Measurements from ENCODE around the gene TRIM8. TPM values are rescaled to one million over a fixed set of nuclear protein-coding genes. Genes with fewer than 3 reads are reported as not detected.

TRIM8 gene
- total and polyA plus RNA-seq, 9 of the 15 experiments (the other 6 are each of a cell fraction or from before 2014, with no cell fraction given), result 1.7 to 26.0 (median 9.1) TPM

DNA sequence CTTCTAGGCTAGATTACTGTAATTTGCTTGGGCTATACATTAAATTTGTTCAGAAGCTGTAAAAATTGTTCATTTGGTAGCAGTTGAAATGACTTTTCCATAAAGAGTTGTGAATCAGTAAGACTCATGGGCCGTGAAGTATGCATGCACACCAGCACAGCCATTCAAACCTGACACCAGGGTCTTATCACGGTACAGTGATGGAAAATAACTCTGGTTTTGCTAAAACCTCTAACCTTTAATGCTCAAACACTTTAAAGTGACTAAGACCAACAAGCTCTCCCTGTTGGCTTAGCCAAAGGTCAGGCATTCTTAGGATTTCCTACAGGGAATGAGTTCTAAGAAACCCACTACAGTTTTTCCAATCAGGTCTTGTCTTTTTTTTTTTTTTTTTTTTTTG lies 58.5 kb downstream of the TRIM8 start:
- Histone ChIP-seq H3K4me1 (replicated peaks in 1 of 2; ENCODE audit: control insufficient read depth in 2 of 2, insufficient read depth in 2 of 2, low read length in 2 of 2) (peaks cover 4 to 7% of the 10 kb centered on the region in 2 experiments; a peak in 2 of 5 replicates), H3K79me2 (ENCODE audit: control insufficient read depth, insufficient read depth, low read length) (no peaks in the 10 kb centered on the region), H4K20me1 (replicated peaks; ENCODE audit: control insufficient read depth, insufficient read depth, low read length) (no peaks in the 10 kb centered on the region), H3K36me3 (ENCODE audit: control insufficient read depth, insufficient read depth, low read length) (no peaks in the 10 kb centered on the region), H3K9me1 (ENCODE audit: control insufficient read depth, insufficient read depth, low read length) (no peaks in the 10 kb centered on the region), H3K27me3 (ENCODE audit: control insufficient read depth in 2 of 2, insufficient read depth in 2 of 2, low read length in 2 of 2) (no peaks in the 10 kb centered on the region), H3K4me2 (ENCODE audit: insufficient read depth, low read length) (no peak overlapping the region), H3K4me3 (no peak overlapping the region), H3K9ac (ENCODE audit: insufficient read depth in 1 of 2, low read depth in 2 of 2, low read length in 2 of 2) (no peak overlapping the region), H3K27ac (ENCODE audit: extremely low read depth, low read depth, low read length) (no peak overlapping the region), H2AFZ (ENCODE audit: low read depth, low read length) (no peak overlapping the region), H3K9me3 (replicated peaks; ENCODE audit: control insufficient read depth, insufficient read depth, low read depth, low read length) (no peaks in the 10 kb centered on the region)
- FAIRE-seq, result no peak
- 61% methylated on average over 2 of the region's 2 CpGs for whole genome bisulfite sequencing (ENCODE audit: insufficient coverage, low coverage, missing lambda C conversion rate)
- BruUV-seq (replicated peaks), result no TSS peak
- TF ChIP-seq KLF6 (CRISPR knock-in tag; IDR thresholded peaks at IDR 0.05; ENCODE audit: borderline replicate concordance) (no peak), HNRNPL (IDR thresholded peaks at IDR 0.05; ENCODE audit: low read depth, low read length) (no peak), BRCA1 (IDR thresholded peaks at IDR 0.05) (no peak), BRCA1 (CRISPR knock-in tag; IDR thresholded peaks at IDR 0.05) (no peak), LARP7 (IDR thresholded peaks at IDR 0.05) (no peak), TAF1 (IDR thresholded peaks at IDR 0.05; ENCODE audit: control insufficient read depth, extremely low read depth, insufficient read depth, low read length, severe bottlenecking) (no peak), BRD4 (IDR thresholded peaks at IDR 0.05) (no peak)
- TF ChIP-seq, protein P1, sequence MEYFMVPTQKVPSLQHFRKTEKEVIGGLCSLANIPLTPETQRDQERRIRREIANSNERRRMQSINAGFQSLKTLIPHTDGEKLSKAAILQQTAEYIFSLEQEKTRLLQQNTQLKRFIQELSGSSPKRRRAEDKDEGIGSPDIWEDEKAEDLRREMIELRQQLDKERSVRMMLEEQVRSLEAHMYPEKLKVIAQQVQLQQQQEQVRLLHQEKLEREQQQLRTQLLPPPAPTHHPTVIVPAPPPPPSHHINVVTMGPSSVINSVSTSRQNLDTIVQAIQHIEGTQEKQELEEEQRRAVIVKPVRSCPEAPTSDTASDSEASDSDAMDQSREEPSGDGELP (CRISPR knock-in tag; IDR thresholded peaks at IDR 0.05; ENCODE audit: borderline replicate concordance), result no peak
- TF ChIP-seq, protein P2, sequence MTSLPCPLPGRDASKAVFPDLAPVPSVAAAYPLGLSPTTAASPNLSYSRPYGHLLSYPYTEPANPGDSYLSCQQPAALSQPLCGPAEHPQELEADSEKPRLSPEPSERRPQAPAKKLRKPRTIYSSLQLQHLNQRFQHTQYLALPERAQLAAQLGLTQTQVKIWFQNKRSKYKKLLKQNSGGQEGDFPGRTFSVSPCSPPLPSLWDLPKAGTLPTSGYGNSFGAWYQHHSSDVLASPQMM (CRISPR knock-in tag; IDR thresholded peaks at IDR 0.05), result no peak
- TF ChIP-seq, protein P3, sequence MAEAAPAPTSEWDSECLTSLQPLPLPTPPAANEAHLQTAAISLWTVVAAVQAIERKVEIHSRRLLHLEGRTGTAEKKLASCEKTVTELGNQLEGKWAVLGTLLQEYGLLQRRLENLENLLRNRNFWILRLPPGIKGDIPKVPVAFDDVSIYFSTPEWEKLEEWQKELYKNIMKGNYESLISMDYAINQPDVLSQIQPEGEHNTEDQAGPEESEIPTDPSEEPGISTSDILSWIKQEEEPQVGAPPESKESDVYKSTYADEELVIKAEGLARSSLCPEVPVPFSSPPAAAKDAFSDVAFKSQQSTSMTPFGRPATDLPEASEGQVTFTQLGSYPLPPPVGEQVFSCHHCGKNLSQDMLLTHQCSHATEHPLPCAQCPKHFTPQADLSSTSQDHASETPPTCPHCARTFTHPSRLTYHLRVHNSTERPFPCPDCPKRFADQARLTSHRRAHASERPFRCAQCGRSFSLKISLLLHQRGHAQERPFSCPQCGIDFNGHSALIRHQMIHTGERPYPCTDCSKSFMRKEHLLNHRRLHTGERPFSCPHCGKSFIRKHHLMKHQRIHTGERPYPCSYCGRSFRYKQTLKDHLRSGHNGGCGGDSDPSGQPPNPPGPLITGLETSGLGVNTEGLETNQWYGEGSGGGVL (CRISPR knock-in tag; IDR thresholded peaks at IDR 0.05), result no peak
- ChIA-PET POLR2A (no interaction called here), CTCF (ENCODE audit: low intra/inter-chr PET ratio) (no interaction called here)
- in situ Hi-C loops (cut with MboI), result no loop called here
- no peak for DNase-seq (ENCODE audit: extremely low read depth in 1 of 4, low spot score in 3 of 4)
- no peak for ATAC-seq
- intact Hi-C loops (cut with micrococcal nuclease), result no loop called here
